DOHH2 (cell line): Measurements from ENCODE around the gene ANKRD23.

Experiments used
- EZH2phosphoT487 ChIP-seq: fragments of 200-600 bp; sonication (generic); IDR thresholded peaks from 2 replicates; pipeline ENCODE4 v1.6.1; 2017; ENCODE audit warnings: borderline replicate concordance, mild to moderate bottlenecking, antibody characterized with exemption, low read length, moderate library complexity, mixed read lengths
- TF ChIP-seq, protein P1 (sequence below): fragments of 200-600 bp; sonication (generic); IDR thresholded peaks from one replicate; pipeline ENCODE4 v1.5.1; 2014; ENCODE audit warnings: antibody characterized with exemption, mild to moderate bottlenecking, low read depth, low read length; ENCODE audit not compliant: poor library complexity, severe bottlenecking

- TF ChIP-seq, protein P1, sequence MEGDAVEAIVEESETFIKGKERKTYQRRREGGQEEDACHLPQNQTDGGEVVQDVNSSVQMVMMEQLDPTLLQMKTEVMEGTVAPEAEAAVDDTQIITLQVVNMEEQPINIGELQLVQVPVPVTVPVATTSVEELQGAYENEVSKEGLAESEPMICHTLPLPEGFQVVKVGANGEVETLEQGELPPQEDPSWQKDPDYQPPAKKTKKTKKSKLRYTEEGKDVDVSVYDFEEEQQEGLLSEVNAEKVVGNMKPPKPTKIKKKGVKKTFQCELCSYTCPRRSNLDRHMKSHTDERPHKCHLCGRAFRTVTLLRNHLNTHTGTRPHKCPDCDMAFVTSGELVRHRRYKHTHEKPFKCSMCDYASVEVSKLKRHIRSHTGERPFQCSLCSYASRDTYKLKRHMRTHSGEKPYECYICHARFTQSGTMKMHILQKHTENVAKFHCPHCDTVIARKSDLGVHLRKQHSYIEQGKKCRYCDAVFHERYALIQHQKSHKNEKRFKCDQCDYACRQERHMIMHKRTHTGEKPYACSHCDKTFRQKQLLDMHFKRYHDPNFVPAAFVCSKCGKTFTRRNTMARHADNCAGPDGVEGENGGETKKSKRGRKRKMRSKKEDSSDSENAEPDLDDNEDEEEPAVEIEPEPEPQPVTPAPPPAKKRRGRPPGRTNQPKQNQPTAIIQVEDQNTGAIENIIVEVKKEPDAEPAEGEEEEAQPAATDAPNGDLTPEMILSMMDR = no peak
- TF ChIP-seq EZH2phosphoT487 = no peak
These were observed 3.0 kb upstream of the ANKRD23 start for GRCh38 chr2:96846825-96847224.
